Heart right ventricle (tissue), 16 donors: ENCODE results near the gene SPAG8. TPM values are rescaled to one million over a fixed set of nuclear protein-coding genes. Genes with fewer than 3 reads are reported as not detected.

Source experiments
- ATAC-seq, 8 donors: fragments of 200-7000 bp; cut with Tn5 transposase; one replicate each; pipeline ENCODE4 v1.9.1; 2020; ENCODE audit warnings: mild to moderate bottlenecking in 8 of 8, moderate library complexity in 8 of 8, moderate number of reproducible peaks in 1 of 8
- DNase-seq, 2 donors: peaks; one replicate each; pipeline ENCODE4 v3.0.0-alpha.2; 2020
- H3K27ac ChIP-seq, 10 donors: fragments of 200-600 bp; sonication (generic) in 2 of 10; one replicate each; pipeline versions ENCODE4 v1.5.0 to v1.8.0; 2020 to 2022; ENCODE audit warnings: mild to moderate bottlenecking in 3 of 10
- H3K27me3 ChIP-seq, 7 donors: fragments of 200-600 bp; one replicate each; pipeline ENCODE4 v1.8.0; 2021 to 2022; ENCODE audit warnings: mild to moderate bottlenecking in 2 of 7
- H3K36me3 ChIP-seq, 9 donors: fragments of 200-600 bp; sonication (generic) in 1 of 9; one replicate each; pipeline versions ENCODE4 v1.5.0 to v1.8.0; 2020 to 2022; ENCODE audit warnings: mild to moderate bottlenecking in 2 of 9
- H3K4me1 ChIP-seq, 9 donors: fragments of 200-600 bp; sonication (generic) in 1 of 9; one replicate each; pipeline versions ENCODE4 v1.5.0 to v1.8.0; 2020 to 2022; ENCODE audit warnings: mild to moderate bottlenecking in 4 of 9
- H3K4me3 ChIP-seq, 10 donors: fragments of 200-600 bp; sonication (generic) in 2 of 10; one replicate each; pipeline versions ENCODE4 v1.5.0 to v1.8.0; 2020 to 2022; ENCODE audit warnings: mild to moderate bottlenecking in 7 of 10, moderate library complexity in 2 of 10
- H3K9me3 ChIP-seq, 11 donors: fragments of 200-600 bp in 10 of 11; sonication (generic) in 2 of 11; one replicate each; pipeline versions ENCODE4 v1.5.0 to v1.8.0; 2013 to 2022; ENCODE audit warnings: mild to moderate bottlenecking in 2 of 11, control low read depth in 1 of 11, moderate library complexity in 1 of 11
- CTCF ChIP-seq, 9 donors: fragments of 200-600 bp; sonication (generic) in 2 of 9; IDR thresholded peaks; one replicate each; pipeline versions ENCODE4 v1.5.0 to v1.8.0; 2021 to 2022; ENCODE audit warnings: antibody characterized with exemption in 9 of 9, mild to moderate bottlenecking in 5 of 9, moderate library complexity in 1 of 9
- WGBS, 2 donors: extraction: QIAGEN DNeasy Blood & Tissue Kit; methylation state at CpG; one replicate each; pipeline ENCODE4 v1.1.7; 2013; ENCODE audit warnings: inconsistent platforms in 1 of 2; 5-methylcytosine and 5-hydroxymethylcytosine counted together
- intact Hi-C, 10 donors: fragments of 100-400 bp; cut with DNase I; formaldehyde crosslinking; loops; one replicate each; pipeline versions ENCODE4 v1.11.1 to v1.14.2; 2022
- polyA plus RNA-seq, 2 donors: library from polyadenylated mRNA; stranded (reverse); fragments of 200-250 nt; gene quantifications; one replicate each; pipeline ENCODE4 v1.2.3, GENCODE V29; 2013
- total RNA-seq, 10 donors: library from RNA; stranded (reverse); fragmentation: NEBNext Ultra II Directional in 3 of 10; extraction: Animal tissue kit (Norgen Biotek cat#: 25700) in 3 of 10; gene quantifications; one replicate each; pipeline versions ENCODE4 v1.2.1 to v1.2.4, GENCODE V29; 2021 to 2023
- donor health status: Arrhythmogenic right ventricular cardiomyopathy.
- donor health status: ischemic (EF 13 %, LVEDD 7.1; RV severe dilation, severe dysfunction).
- donor health status: healthy with polysubstance abuse.
- donor health status: DM: no; HTN: yes; CAD: no.
- donor health status: DM: no; HTN: no; CAD: no.
- donor health status: ischemic (EF 25% LVEDD 6.9; RV normal size, moderate dysfunction).
- donor health status: ischemic (EF 25% LVEDD 5.7; RV mildly dilated, moderate dysfunction).
- donor health status: healthy.
- donor health status: DM: yes; HTN: yes; CAD: no.
- donor health status: Ischemic cardiomyopathy.
- donor health status: ischemic (EF 35%, LVEDD 5.7; RV mildly dilated, moderate dysfunction).
- donor health status: nonischemic (EF 11% LVEDD 7.7; RV severe dilation, severe dysfunction).
- donor health status: DM: yes; HTN: yes; CAD: no.
- donor health status: PGD.
- donor health status: ischemic (EF 29% LVEDD 5.4; RV normal size, mild dysfunction).
- donor health status: nonischemic (EF 23%, LVEDD 6.1; RV moderate dilation, normal function).

The SPAG8 gene
- total and polyA plus RNA-seq, 12 donors: 0.84 to 6.0 (median 2.9) TPM

GRCh38 chr9:35859310-35859989 is 47.4 kb upstream of the SPAG8 start:
- peaks cover 0 to 24% (median 0%) of the 10 kb centered on the region in 9 donors for H3K4me1 ChIP-seq
- intact Hi-C loops: no loop called here
- H3K27ac ChIP-seq: no peak overlapping the region
- DNase-seq (no peak), ATAC-seq (peak in 5 of 8 donors; percentile 40 to 54 (median 43))
- 58 to 61% methylated on average over 16 of the region's 16 CpGs for WGBS, 2 donors
- peak in 1 of 9 donors; percentile 10 for TF ChIP-seq CTCF (IDR thresholded peaks at IDR 0.05)
- no peak overlapping the region for H3K4me3 ChIP-seq
- H3K36me3 ChIP-seq: no peaks in the 10 kb centered on the region
- H3K27me3 ChIP-seq: peaks cover 0 to 78% (median 5%) of the 10 kb centered on the region in 7 donors
- H3K9me3 ChIP-seq: no peaks in the 10 kb centered on the region

GRCh38 chr9:35858458-35858857 is 46.4 kb upstream of the SPAG8 start:
- TF ChIP-seq CTCF (IDR thresholded peaks at IDR 0.05): no peak
- ATAC-seq (peak in 3 of 8 donors; percentile 18 to 25 (median 22)), DNase-seq (no peak)
- Histone ChIP-seq H3K4me1 (peaks cover 0 to 19% (median 0%) of the 10 kb centered on the region in 9 donors), H3K27ac (no peak overlapping the region), H3K27me3 (peaks cover 0 to 79% (median 5%) of the 10 kb centered on the region in 7 donors), H3K4me3 (no peak overlapping the region), H3K9me3 (no peaks in the 10 kb centered on the region), H3K36me3 (peaks cover 0 to 8% (median 0%) of the 10 kb centered on the region in 9 donors)
- intact Hi-C loops: no loop called here
- 71 to 78% methylated on average over 5 of the region's 5 CpGs for WGBS, 2 donors

- DNase-seq (no peak), ATAC-seq (no peak)
- Histone ChIP-seq H3K27me3 (peaks cover 0 to 77% (median 11%) of the 10 kb centered on the region in 7 donors), H3K9me3 (no peaks in the 10 kb centered on the region), H3K27ac (no peak overlapping the region), H3K4me1 (peaks cover 0 to 16% (median 0%) of the 10 kb centered on the region in 9 donors), H3K36me3 (peaks cover 0 to 16% (median 0%) of the 10 kb centered on the region in 9 donors), H3K4me3 (no peak overlapping the region)
- TF ChIP-seq CTCF (IDR thresholded peaks at IDR 0.05): no peak
- 88 to 89% methylated on average over 5 of the region's 5 CpGs for WGBS, 2 donors
- intact Hi-C loops: no loop called here
Observed at GRCh38 chr9:35856882-35857281, 44.8 kb upstream of the SPAG8 start.

- ATAC-seq: no peak
- TF ChIP-seq CTCF (IDR thresholded peaks at IDR 0.05): no peak
- 81% methylated on average over 3 of the region's 3 CpGs for WGBS, 2 donors
- H3K4me3 ChIP-seq: no peak overlapping the region
- H3K4me1 ChIP-seq: peaks cover 0 to 16% (median 0%) of the 10 kb centered on the region in 9 donors
- no peaks in the 10 kb centered on the region for H3K9me3 ChIP-seq
- H3K27ac ChIP-seq: no peak overlapping the region
- H3K27me3 ChIP-seq: peaks cover 0 to 77% (median 7%) of the 10 kb centered on the region in 7 donors
- DNase-seq: no peak
- intact Hi-C loops: no loop called here
- peaks cover 0 to 16% (median 0%) of the 10 kb centered on the region in 9 donors for H3K36me3 ChIP-seq
Observed at GRCh38 chr9:35856206-35856605, 44.1 kb upstream of the SPAG8 start.
